ENCODE data around the gene RASAL2. TPM values are rescaled to one million over a fixed set of nuclear protein-coding genes. Genes with fewer than 3 reads are reported as not detected.

Gene RASAL2
- total and polyA plus RNA-seq, 2 of the 13 experiments (the other 11 are each of a cell fraction or from before 2014, with no cell fraction given) = 5.4 to 5.9 TPM

- Histone ChIP-seq H2AFZ (ENCODE audit: low read length) (no peak within 1 kb of the TSS), H3K79me2 (ENCODE audit: insufficient read depth, low read length) (no peaks in the 10 kb centered on the region), H3K36me3 (replicated peaks in 1 of 2; ENCODE audit: control insufficient read depth in 1 of 2, insufficient read depth in 2 of 2, low read length in 2 of 2) (no peaks in the 10 kb centered on the region), H3K27me3 (ENCODE audit: control insufficient read depth in 1 of 2, insufficient read depth in 2 of 2, low read length in 2 of 2) (peaks cover 7 to 37% of the 10 kb centered on the region in 2 experiments; a peak in 4 of 5 replicates), H3K4me1 (ENCODE audit: insufficient read depth, low read length) (peaks cover 9% of the 10 kb centered on the region; the same call in 1 of the 2 replicates), H3K27ac (ENCODE audit: extremely low read length, insufficient read depth, low read length) (no peak within 1 kb of the TSS), H3K9ac (ENCODE audit: insufficient read depth, low read depth, low read length) (no peak within 1 kb of the TSS), H4K20me1 (ENCODE audit: insufficient read depth, low read length) (no peaks in the 10 kb centered on the region), H3K9me3 (ENCODE audit: low read length) (no peaks in the 10 kb centered on the region), H3K4me2 (ENCODE audit: low read depth, low read length) (no peak within 1 kb of the TSS), H3K4me3 (replicated peaks in 1 of 3; ENCODE audit: insufficient read depth in 1 of 3, low read depth in 2 of 3, low read length in 3 of 3) (no peak within 1 kb of the TSS)
- intact Hi-C loops (cut with micrococcal nuclease; ENCODE audit: unreplicated experiment) = no loop called here
- ATAC-seq = no peak
- in situ Hi-C loops (cut with HindIII; ENCODE audit: extremely low pct_ligation_motif_present, low pct_unique_long_range_greater_than_20kb) = no loop called here
- no TSS peak for BruUV-seq (replicated peaks)
- ChIA-PET POLR2A (no interaction called here), CTCF (ENCODE audit: low intra/inter-chr PET ratio, low total read pairs) (no interaction called here)
- 65% methylated on average over 26 of the region's 26 CpGs for WGBS (ENCODE audit: low lambda C conversion rate)
- TF ChIP-seq GFI1 (CRISPR knock-in tag; IDR thresholded peaks at IDR 0.05; ENCODE audit: borderline replicate concordance) (no peak), ZNF280D (CRISPR knock-in tag; IDR thresholded peaks at IDR 0.05) (no peak), ZSCAN12 (CRISPR knock-in tag; IDR thresholded peaks at IDR 0.05) (no peak), ZSCAN25 (CRISPR knock-in tag; IDR thresholded peaks at IDR 0.05) (no peak), ZKSCAN5 (CRISPR knock-in tag; IDR thresholded peaks at IDR 0.05) (no peak), NBN (conservative IDR thresholded peaks at IDR 0.05) (no peak), YEATS2 (CRISPR knock-in tag; IDR thresholded peaks at IDR 0.05; ENCODE audit: borderline replicate concordance) (no peak), ZNF556 (CRISPR knock-in tag; IDR thresholded peaks at IDR 0.05; ENCODE audit: borderline replicate concordance) (no peak), ZSCAN5A (CRISPR knock-in tag; IDR thresholded peaks at IDR 0.05; ENCODE audit: borderline replicate concordance) (no peak), ONECUT2 (CRISPR knock-in tag; IDR thresholded peaks at IDR 0.05) (no peak), ZNF468 (CRISPR knock-in tag; IDR thresholded peaks at IDR 0.05) (no peak), TP53 (CRISPR knock-in tag; conservative IDR thresholded peaks at IDR 0.05) (no peak), ZNF296 (CRISPR knock-in tag; conservative IDR thresholded peaks at IDR 0.05) (no peak), SMC3 (IDR thresholded peaks at IDR 0.05; ENCODE audit: low read length) (no peak), ZNF546 (CRISPR knock-in tag; conservative IDR thresholded peaks at IDR 0.05) (no peak)
- TF ChIP-seq, protein P1, sequence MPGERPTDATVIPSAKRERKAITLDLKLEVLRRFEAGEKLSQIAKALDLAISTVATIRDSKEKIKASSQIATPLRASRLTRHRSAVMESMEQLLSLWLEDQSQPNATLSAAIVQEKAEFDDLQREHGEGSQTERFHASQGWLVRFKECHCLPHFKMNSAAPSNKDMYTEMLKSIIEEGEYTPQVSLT (CRISPR knock-in tag; IDR thresholded peaks at IDR 0.05; ENCODE audit: borderline replicate concordance, low read depth) = no peak
- no peak for DNase-seq (ENCODE audit: low spot score)
- FAIRE-seq = no peak
Observed at GRCh38 chr1:178496410-178497135, 402.7 kb downstream of the RASAL2 start, which contains the start of gene CLEC20A. CLEC20A (minus strand) TSS chr1:178496964; CDS start chr1:178496939, 25 bp downstream.

Measured in HepG2 (cell line).